NCI-H2107 treated with DMSO at 0.1 percent for 48 hours (cell line): Measurements from ENCODE around the gene CCDC32.

Experiments
- DNase-seq: peaks from one replicate; lab custom pipeline; 2025; ENCODE audit not compliant: unreplicated experiment; lab: John Stamatoyannopoulos, UW

CCDC32 gene

GRCh38 chr15:40567111-40567510 is 2.3 kb upstream of the CCDC32 start:
- DNase-seq = no peak

DNA sequence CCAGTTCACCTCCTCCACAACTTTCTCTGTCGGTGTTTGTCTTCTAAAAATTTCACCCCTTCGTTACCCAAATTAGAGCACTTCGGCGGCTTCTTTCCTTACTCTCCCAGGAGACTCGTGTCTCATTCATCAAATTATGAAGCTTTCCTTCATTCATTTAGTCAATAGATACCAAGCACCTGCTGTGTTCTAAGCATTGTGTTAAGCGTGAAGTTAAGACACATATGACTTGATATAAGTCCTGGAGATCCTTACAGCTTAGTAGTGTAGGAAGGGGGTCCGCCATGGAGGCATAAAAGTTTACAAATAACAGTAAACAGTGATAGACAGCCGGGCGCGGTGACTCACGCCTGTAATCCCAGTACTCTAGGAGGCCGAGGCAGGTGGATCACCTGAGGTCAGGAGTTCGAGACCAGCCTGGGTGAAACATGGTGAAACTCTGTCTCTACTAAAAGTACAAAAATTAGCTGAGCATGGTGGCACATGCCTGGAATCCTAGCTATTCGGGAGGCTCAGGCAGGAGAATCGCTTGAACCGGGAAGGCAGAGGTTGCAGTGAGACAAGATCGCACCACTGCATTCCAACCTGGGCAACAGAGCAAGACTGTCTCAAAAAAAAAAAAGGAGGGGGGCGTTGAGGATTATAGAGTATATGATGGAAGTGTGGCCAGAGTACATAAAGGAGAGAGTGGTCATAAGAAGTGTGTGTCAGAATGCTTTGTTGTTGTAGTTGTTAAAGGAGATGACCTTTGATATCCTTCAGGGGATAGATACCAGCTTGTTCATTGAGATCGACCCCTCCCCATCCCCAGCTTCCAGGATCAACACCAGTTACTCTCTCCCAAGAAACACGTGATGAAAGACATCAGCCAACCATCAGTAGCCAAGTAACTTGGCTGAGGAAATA is 744 bp upstream of the CCDC32 start:
- DNase-seq = no peak

GRCh38 chr15:40563426-40563825 is 1.4 kb downstream of the CCDC32 start:
- no peak for DNase-seq

- DNase-seq = no peak
Measured at GRCh38 chr15:40562691-40563090, 2.2 kb downstream of the CCDC32 start.

DNA sequence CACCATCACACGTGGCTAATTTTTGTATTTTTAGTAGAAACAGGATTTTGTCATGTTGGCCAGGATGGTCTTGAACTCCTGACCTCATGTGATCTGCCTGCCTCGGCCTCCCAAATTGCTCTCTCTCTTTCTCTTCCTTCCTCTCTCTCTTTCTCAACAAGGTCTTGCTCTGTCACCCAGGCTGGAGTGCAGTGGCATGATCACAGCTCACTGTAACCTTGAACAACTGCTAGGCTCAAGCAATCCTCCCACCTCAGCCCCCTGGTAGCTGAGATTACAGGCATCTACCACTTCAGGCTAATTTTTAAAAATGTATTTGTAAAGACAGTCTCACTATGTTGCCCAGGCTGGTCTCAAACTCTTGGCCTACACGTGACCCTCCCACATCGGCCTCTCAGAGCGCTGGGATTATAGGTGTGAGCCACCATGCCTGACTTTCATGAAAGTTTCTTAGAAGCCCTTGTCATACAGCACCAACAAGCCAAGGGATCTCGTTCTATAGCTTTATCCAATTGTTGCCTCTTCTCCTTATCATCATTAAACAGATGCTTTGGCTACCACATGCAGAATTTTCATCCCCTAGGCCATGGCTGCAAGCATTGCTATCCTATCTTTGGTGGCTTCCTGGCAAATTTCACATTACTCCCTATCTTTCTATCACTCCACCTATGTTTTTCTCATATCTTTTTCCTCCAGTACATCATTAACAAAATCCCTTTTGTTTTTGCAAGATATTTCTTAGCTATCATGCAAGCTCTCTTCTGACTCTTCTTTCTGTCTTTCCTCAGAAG is 5.7 kb downstream of the CCDC32 start:
- no peak for DNase-seq

DNA sequence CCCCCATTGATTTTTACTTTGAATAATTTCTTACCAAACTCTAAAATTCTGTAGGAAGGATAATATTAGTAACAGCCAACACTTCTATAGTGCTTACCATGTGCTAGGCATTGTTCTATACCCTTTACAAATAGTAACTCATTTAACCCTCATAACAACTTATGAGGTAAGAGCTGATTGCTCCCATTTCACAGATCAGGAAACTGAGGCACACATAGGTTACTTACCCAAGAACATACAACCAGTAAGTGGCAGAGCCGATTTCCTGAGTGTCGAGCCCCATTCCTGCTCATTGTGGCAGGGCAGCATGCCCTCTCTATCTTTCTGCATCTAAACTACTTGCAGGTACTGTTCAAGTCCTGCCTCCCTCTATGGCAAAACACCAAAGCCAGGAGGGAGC is 9.0 kb downstream of the CCDC32 start:
- no peak for DNase-seq

DNA sequence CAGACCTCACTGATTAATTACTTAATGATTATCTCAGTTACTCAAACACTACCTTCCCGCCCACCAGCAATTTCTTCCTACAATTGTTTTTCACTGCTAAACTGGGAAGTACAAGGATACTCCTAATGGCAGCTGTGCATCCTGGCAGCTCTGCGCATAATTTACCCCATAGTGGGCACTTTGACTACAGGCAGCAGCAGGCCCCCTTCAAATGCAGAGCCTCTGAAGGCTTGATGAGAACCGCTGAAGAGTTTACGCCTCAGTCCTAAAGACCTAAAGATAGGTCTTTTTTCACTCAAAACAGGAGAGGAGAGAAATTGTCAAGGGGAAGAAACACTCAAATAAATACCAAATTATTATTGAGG is 10.7 kb downstream of the CCDC32 start:
- no peak for DNase-seq

- DNase-seq = no peak
Measured at GRCh38 chr15:40550341-40551037, 14.4 kb downstream of the CCDC32 start.

- DNase-seq = no peak
Measured at GRCh38 chr15:40549894-40550293, 14.9 kb downstream of the CCDC32 start.

- no peak for DNase-seq
Measured at GRCh38 chr15:40548610-40549009, 16.2 kb downstream of the CCDC32 start.

- DNase-seq = no peak
Measured at GRCh38 chr15:40545457-40545856, 19.4 kb downstream of the CCDC32 start.

DNA sequence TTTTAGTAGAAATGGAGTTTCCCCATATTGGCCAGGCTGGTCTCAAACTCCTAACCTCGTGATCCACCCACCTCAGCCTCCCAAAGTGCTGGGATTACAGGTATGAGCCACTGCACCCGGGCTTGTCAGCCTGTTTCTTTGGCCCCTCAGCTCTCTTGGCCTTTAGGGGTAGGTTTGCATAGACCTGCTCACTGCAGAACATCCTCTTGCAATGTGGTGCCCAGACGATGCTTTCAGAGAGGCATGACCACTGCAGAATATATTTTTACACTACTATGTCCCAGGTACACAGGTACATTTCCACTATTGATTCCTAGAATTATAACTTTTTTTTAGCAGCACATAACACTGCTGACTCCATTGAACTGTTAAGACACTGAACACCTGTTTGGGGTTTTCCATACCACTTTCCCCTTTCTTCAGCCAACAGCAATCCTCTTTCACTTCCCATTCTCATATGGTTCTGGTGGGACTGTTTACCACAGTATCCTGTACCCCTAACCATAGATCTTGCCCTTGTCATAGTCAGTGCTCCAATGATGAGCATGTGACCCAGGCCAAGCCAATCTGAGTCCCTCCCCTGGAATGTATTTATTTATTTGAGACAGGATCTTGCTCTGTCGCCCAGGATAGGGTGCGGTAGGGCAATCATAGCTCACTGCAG is 21.1 kb downstream of the CCDC32 start:
- no peak for DNase-seq

- DNase-seq = no peak
Measured at GRCh38 chr15:40543082-40543481, 21.8 kb downstream of the CCDC32 start.

DNA sequence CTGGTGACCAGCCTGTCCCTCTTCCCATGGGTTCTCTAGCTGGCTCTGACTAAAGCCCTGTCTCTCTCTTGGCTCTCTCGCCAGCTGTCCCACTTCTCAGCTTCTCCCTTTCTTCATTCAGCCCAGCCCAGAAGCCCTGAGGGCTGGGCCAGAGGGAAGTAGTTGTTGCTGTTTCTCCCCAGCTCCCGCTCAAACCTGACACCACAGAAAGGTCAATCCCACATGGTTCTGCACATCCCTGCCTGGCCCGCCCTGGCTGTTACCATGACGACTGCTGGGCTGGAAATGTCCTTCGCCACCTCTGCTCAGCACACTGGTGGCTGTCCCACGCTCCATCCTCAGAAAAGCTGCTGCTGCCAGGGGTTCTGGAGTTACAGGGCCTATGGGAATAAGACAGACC is 25.9 kb downstream of the CCDC32 start:
- DNase-seq = no peak

- no peak for DNase-seq
Measured at GRCh38 chr15:40536501-40536900, 28.3 kb downstream of the CCDC32 start.

- no peak for DNase-seq
Measured at GRCh38 chr15:40534371-40534770, 30.5 kb downstream of the CCDC32 start.

DNA sequence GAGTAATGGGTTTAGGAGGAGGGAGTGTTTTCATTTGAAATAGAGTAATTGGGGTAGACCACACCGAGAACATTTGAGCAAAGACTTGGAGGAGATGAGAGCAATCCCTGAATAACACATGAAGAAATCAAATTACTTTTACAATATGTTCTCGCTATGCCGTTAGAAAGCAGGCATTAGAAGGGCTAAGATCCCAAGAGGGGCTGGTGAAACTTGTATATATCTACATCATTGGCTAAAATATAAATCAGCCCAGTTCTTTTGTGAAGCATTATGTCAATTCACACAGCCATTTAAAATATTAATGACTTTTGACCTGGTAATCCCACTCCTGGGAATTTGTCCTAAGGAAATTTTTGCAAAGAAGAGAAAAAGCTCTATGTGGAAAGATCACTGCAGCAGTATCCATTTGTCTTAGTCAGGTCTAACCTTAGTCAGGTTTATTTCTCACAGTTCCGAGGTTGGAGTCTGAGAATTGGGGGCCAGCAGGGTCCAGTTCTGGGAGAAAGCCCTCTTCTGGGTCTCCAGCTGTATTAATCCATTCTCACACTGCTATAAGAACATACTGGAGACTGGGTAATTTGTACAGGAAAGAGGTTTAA is 31.0 kb downstream of the CCDC32 start:
- no peak for DNase-seq

DNA sequence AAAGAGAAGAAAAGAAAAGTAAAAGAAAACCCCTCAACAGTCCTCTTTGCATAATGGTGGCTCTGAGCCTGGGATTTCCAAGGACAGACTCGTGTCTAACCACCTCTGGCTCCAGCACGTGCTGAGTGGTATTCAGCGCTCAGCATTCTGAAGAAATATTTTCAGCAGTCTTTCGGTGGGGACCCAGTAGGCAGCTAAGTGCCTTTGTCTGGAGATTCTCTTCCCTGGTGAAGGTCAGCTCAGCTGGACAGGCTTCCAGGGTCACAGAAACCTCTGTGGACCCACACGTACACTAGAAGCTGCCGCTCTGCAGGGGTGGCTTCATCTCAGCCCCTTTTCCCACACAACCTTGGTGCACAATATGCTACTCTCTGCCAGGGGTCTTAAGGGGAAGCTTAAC is 36.0 kb downstream of the CCDC32 start:
- no peak for DNase-seq

DNA sequence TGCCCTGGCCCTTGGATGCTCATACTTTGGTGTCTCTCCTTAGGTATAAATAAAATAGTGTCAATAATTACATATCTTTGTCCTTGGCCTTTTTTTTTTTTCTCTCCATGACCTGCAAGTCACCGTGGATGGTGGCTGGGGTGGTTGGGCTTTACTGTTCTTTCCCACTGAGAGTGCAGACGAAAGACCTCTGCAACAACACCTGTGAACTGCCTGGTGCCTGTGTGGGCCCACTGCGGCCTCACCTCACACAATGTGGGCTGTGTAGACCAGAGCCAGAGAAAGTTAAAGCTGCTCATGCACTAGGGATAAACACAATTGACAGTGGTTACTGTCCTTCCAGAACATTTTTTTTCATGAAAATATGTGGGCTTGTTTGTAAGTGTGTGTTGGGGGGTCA is 39.0 kb downstream of the CCDC32 start:
- DNase-seq = no peak

DNA sequence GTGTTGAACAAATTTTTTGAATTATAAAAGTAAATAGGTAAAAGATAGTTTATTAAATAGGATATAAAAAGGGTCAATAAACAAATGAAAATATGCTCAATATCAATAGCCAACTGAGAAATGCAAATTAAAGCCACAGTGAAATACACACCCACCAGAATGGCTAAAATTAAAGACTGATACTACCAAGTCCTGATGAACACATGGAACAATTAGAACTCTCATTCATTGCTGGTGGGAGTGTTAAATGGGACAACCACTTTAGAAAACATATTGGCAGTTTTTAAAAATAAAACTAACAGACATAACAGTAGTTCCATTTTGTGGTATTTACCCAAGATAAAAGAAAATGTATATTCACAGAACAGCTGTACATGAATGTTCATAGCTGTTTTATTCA is 41.2 kb downstream of the CCDC32 start:
- DNase-seq = no peak

- no peak for DNase-seq
Measured at GRCh38 chr15:40516322-40516721, 48.5 kb downstream of the CCDC32 start.
